Measurements from ENCODE around the gene MAMDC4.

Gene MAMDC4

DNA sequence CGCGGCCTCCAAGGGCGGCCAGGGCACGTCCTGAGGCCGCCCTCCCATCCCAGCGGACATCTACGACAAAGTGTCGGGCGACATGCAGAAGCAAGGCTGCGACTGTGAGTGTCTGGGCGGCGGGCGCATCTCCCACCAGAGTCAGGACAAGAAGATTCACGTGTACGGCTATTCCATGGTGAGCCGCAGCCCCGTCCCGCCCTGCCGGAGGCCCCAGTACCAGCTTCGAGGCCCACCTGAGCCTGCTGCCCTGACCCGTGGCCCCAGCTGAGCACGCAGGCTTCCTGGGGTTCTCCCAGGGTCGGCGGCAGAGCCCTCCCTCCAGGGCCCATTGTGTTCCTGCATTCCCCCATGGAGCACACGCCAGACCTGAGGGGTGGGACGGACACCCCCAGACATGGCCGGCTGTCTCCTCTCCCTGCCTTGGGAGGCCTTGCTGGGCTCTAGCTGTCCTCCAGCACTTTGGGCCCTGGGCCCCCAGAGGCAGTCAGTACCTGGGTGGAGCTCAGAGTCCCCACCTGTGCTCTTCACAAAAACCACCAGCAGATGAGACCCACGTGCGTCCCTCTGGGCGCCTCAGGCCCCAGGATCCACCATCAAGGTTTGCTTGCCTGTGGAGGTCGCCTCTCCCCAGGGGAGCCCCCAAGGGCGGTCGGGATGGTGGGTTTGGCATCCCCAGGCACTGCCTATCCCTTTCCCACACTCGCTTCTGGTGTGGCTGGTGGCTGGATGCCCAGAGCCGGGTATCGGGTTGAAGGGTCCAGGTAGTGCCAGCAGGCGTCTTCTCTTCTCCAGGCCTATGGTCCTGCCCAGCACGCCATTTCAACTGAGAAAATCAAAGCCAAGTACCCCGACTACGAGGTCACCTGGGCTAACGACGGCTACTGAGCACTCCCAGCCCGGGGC lies 1.9 kb upstream of the MAMDC4 start:
- no peak for DNase-seq

GRCh38 chr9:136850866-136851775 lies 1.0 kb upstream of the MAMDC4 start:
- DNase-seq, result no peak

- no peak for DNase-seq
These were observed 784 bp downstream of the MAMDC4 start for GRCh38 chr9:136852664-136853595.

- DNase-seq, result no peak
These were observed 1.5 kb downstream of the MAMDC4 start for GRCh38 chr9:136853596-136854112.

GRCh38 chr9:136854113-136854841 lies 2.1 kb downstream of the MAMDC4 start:
- DNase-seq, result no peak

GRCh38 chr9:136854842-136855460 lies 2.8 kb downstream of the MAMDC4 start:
- no peak for DNase-seq

DNA sequence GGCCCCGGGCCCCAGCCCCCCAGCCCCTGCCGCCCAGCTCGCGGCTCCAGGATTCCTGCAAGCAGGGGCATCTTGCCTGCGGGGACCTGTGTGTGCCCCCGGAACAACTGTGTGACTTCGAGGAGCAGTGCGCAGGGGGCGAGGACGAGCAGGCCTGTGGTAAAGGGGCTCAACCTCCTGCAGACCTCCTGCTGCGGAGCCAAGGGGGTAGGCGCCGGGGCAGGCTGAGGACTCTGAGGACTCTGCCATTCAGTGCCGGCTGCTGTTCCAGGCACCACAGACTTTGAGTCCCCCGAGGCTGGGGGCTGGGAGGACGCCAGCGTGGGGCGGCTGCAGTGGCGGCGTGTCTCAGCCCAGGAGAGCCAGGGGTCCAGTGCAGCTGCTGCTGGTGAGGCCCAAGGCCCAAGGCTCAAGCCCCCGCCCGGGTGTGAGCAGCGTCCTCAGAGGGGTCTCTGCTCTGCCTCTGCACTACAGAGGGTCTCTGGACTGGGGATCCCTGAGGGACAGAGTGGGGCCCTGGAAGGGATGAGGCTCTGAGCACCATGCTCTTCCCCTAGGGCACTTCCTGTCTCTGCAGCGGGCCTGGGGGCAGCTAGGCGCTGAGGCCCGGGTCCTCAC lies 3.4 kb downstream of the MAMDC4 start:
- no peak for DNase-seq

GRCh38 chr9:136856079-136856476 lies 3.9 kb downstream of the MAMDC4 start:
- no peak for DNase-seq

GRCh38 chr9:136856541-136857141 lies 4.5 kb downstream of the MAMDC4 start:
- no peak for DNase-seq

- no peak for DNase-seq
These were observed 5.0 kb downstream of the MAMDC4 start for GRCh38 chr9:136857166-136857565.

DNA sequence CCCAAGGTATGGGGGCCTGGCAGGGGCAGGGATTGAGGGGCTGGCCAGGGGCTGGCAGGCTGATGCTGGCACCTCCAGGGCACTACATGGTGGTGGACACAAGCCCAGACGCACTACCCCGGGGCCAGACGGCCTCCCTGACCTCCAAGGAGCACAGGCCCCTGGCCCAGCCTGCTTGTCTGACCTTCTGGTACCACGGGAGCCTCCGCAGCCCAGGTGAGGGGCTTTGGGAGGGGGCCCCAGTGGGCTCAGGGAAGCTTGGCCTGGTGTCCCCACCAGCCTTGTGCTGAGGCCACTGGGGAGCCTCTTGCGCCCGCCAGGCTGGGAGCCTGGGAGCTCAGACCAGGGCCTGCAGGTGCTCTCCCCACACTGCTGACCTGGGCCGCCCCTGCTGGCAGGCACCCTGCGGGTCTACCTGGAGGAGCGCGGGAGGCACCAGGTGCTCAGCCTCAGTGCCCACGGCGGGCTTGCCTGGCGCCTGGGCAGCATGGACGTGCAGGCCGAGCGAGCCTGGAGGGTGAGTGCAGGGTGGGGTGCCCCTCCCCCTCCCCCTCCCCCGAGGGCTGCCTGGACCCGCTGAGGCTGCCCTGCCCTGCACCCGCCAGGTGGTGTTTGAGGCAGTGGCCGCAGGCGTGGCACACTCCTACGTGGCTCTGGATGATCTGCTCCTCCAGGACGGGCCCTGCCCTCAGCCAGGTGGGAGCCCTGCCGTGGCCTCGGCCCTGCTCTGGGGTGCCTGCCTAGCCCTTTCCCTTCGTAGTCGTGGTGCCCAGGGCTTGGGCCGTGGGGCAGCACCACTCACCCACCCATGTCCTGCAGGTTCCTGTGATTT lies 5.7 kb downstream of the MAMDC4 start:
- DNase-seq, result no peak

- DNase-seq, result no peak
These were observed 6.3 kb downstream of the MAMDC4 start for GRCh38 chr9:136858452-136858843.

GRCh38 chr9:136858844-136859757 lies 7.0 kb downstream of the MAMDC4 start:
- DNase-seq, result no peak

DNA sequence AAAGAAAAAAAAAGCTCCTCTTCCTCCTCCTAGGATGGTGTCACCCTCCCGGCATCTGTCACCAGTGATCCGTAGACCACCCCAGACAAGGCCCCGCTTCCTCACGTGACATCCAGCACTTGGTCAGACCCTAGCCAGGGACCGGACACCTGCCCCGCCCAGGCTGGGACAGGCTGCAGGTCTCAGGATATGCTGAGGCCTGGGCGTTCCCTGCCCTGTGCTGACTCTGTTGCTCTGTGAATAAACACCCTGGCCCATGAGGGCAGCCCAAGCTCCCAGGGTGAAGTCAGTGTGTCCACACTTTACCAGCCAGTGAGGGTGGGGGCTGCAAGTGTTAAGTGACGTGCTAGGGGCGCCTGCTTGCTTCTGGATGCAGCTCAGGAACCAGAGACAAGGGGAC lies 8.4 kb downstream of the MAMDC4 start:
- DNase-seq, result no peak

GRCh38 chr9:136860933-136861873 lies 9.1 kb downstream of the MAMDC4 start:
- DNase-seq, result no peak

GRCh38 chr9:136861874-136862457 lies 9.8 kb downstream of the MAMDC4 start:
- DNase-seq, result no peak
